GM12878 (cell line): ENCODE data around the gene COL19A1. TPM values are rescaled to one million over a fixed set of nuclear protein-coding genes. Genes with fewer than 3 reads are reported as not detected.

ENCODE experiments used
- ATAC-seq: fragments of 200-7000 bp; cut with Tn5 transposase; 3 replicates; pipeline ENCODE4 v1.9.1; 2020; ENCODE audit warnings: mild to moderate bottlenecking, moderate library complexity
- BruUV-seq: library from RNA; stranded (reverse); fragments of 400-500 nt; replicated peaks from 2 replicates; lab custom pipeline; 2021; lab: Mats Ljungman, UMichigan
- CTCF ChIA-PET: fragments of 300-600 bp; sonication (Branson Sonifier 250); formaldehyde crosslinking; extraction: SDS; loops from one replicate; lab custom pipeline; 2021; ENCODE audit warnings: inconsistent platforms; lab: Yijun Ruan, JAX
- POLR2A ChIA-PET: fragments of 350-600 bp; formaldehyde crosslinking; extraction: SDS; loops from one replicate; lab custom pipeline; 2021; ENCODE audit warnings: inconsistent platforms; lab: Charles Lee
- RAD21 ChIA-PET: fragments of 300-600 bp; sonication (Branson Sonifier 250); formaldehyde crosslinking; loops from one replicate; lab custom pipeline; 2023; ENCODE audit warnings: antibody characterized with exemption; ENCODE audit not compliant: unreplicated experiment; lab: Charles Lee
- SMC1A ChIA-PET: fragments of 300-600 bp; sonication (Branson Sonifier 250); formaldehyde crosslinking; loops from one replicate; lab custom pipeline; 2023; ENCODE audit not compliant: unreplicated experiment, uncharacterized antibody; lab: Charles Lee
- DNase-seq: peaks from one replicate; pipeline ENCODE4 v3.0.0-alpha.2; 2011; ENCODE audit warnings: low read depth, low spot score
- FAIRE-seq: peaks from 3 replicates; lab custom pipeline; 2011; peaks lifted over from hg19 to GRCh38; lab: Jason Lieb, UNC
- H2AFZ ChIP-seq: 2 replicates; pipeline ENCODE4 v1.6.0; 2011; ENCODE audit warnings: low read depth, low read length, control low read depth; ENCODE audit not compliant: control insufficient read depth
- H3K27ac ChIP-seq: 2 replicates; pipeline ENCODE4 v1.5.1; 2011; ENCODE audit warnings: control low read depth; ENCODE audit not compliant: control insufficient read depth, insufficient read depth
- H3K27me3 ChIP-seq, 2 experiments: replicated peaks in 1 of 2; 2 replicates each; pipeline versions ENCODE4 v1.6.0 to v1.6.1; 2011; ENCODE audit warnings: low read length in 1 of 2; ENCODE audit not compliant: control insufficient read depth in 2 of 2, insufficient read depth in 2 of 2
- H3K36me3 ChIP-seq, 2 experiments: 2 replicates each; pipeline ENCODE4 v1.5.1; 2011; ENCODE audit warnings: low read length in 1 of 2; ENCODE audit not compliant: control insufficient read depth in 2 of 2, insufficient read depth in 2 of 2
- H3K4me1 ChIP-seq: 2 replicates; pipeline ENCODE4 v1.6.1; 2011; ENCODE audit warnings: mild to moderate bottlenecking, low read length, moderate library complexity, mixed read lengths; ENCODE audit not compliant: control insufficient read depth, insufficient read depth
- H3K4me2 ChIP-seq: 2 replicates; pipeline ENCODE4 v1.6.0; 2011; ENCODE audit warnings: control low read depth; ENCODE audit not compliant: control insufficient read depth, insufficient read depth
- H3K4me3 ChIP-seq: fragments of 200-600 bp; sonication (generic); 2 replicates; pipeline ENCODE4 v1.5.1; 2016
- H3K79me2 ChIP-seq: 2 replicates; pipeline ENCODE4 v1.6.0; 2011; ENCODE audit warnings: low read length; ENCODE audit not compliant: control insufficient read depth, insufficient read depth
- H3K9ac ChIP-seq: 2 replicates; pipeline ENCODE4 v1.8.0; 2011; ENCODE audit warnings: low read length, control low read depth, mixed read lengths; ENCODE audit not compliant: control insufficient read depth, insufficient read depth
- H3K9me3 ChIP-seq: replicated peaks from 3 replicates; pipeline ENCODE4 v1.5.1; 2011; ENCODE audit warnings: mild to moderate bottlenecking, low read length; ENCODE audit not compliant: control insufficient read depth, insufficient read depth
- H4K20me1 ChIP-seq: 2 replicates; pipeline ENCODE4 v1.6.0; 2011; ENCODE audit not compliant: control insufficient read depth, insufficient read depth
- ATF2 ChIP-seq: IDR thresholded peaks from 2 replicates; pipeline ENCODE4 v1.6.1; 2012; ENCODE audit warnings: low read length, inconsistent platforms
- MXI1 ChIP-seq: fragments of 150-350 bp; IDR thresholded peaks from 2 replicates; pipeline ENCODE4 v1.6.1; 2011; ENCODE audit warnings: low read depth, mild to moderate bottlenecking, inconsistent platforms, low read length, improper control_type of control experiment
- PAX8 ChIP-seq: fragments of 450-650 bp; IDR thresholded peaks from 2 replicates; pipeline ENCODE4 v1.6.1; 2017; ENCODE audit warnings: mild to moderate bottlenecking, moderate library complexity
- PKNOX1 ChIP-seq: fragments of 450-650 bp; IDR thresholded peaks from 2 replicates; pipeline ENCODE4 v1.6.1; 2016; ENCODE audit warnings: mild to moderate bottlenecking
- PML ChIP-seq: IDR thresholded peaks from 2 replicates; pipeline ENCODE4 v1.6.1; 2012; ENCODE audit warnings: low read length, inconsistent platforms
- SIX5 ChIP-seq: IDR thresholded peaks from 2 replicates; pipeline ENCODE4 v1.6.1; 2011; ENCODE audit warnings: mild to moderate bottlenecking, low read depth, low read length, moderate library complexity; ENCODE audit not compliant: severe bottlenecking
- SREBF2 ChIP-seq: IDR thresholded peaks from 2 replicates; pipeline ENCODE4 v1.6.1; 2012; ENCODE audit warnings: mild to moderate bottlenecking, low read length
- SUPT20H ChIP-seq: IDR thresholded peaks from 2 replicates; pipeline ENCODE4 v1.6.1; 2011; ENCODE audit warnings: low read depth, mild to moderate bottlenecking, low read length, moderate library complexity, borderline replicate concordance; ENCODE audit not compliant: control insufficient read depth
- ZSCAN29 ChIP-seq: fragments of 450-650 bp; IDR thresholded peaks from 2 replicates; pipeline ENCODE4 v1.6.1; 2017; ENCODE audit warnings: mild to moderate bottlenecking, moderate library complexity
- WGBS: methylation state at CpG from one replicate; pipeline ENCODE4 v1.1.6; 2016; ENCODE audit warnings: low lambda C conversion rate; ENCODE audit not compliant: insufficient replicate concordance, insufficient coverage; ENCODE audit errors: missing lambda C conversion rate; 5-methylcytosine and 5-hydroxymethylcytosine counted together
- in situ Hi-C: fragments of 300-500 bp; cut with MboI; formaldehyde crosslinking; loops from 9 replicates; pipeline ENCODE4 v1.14.3; 2018; ENCODE audit warnings: mixed read lengths
- intact Hi-C: fragments of 100-400 bp; cut with micrococcal nuclease; formaldehyde crosslinking; loops from one replicate; pipeline ENCODE4 v1.14.2; 2022; ENCODE audit not compliant: unreplicated experiment
- polyA plus RNA-seq, 11 experiments: library from polyadenylated mRNA; depleted of rRNA in 4 of 11; unstranded in 6 of 11; stranded (reverse) in 5 of 11; fragments of >200 nt; fragmentation: Nextera tagmentation in 4 of 11; fragmentation: Illumina TruSeq in 1 of 11; extraction: Ambion mirVana in 4 of 11; extraction: Trizol in 1 of 11; gene quantifications; 1 replicate in 1 of 11; 2 replicates in 10 of 11; pipeline versions ENCODE4 v1.2.1 to v1.2.3, GENCODE V29; 2011 to 2016; ENCODE audit warnings: inconsistent platforms in 2 of 11, missing spikeins in 2 of 11, low read depth in 1 of 11
- total RNA-seq, 4 experiments: library from RNA; depleted of rRNA in 3 of 4; stranded (reverse); fragments of >200 nt in 3 of 4; fragmentation: Illumina TruSeq in 1 of 4; extraction: Trizol in 1 of 4; gene quantifications; 2 replicates each; pipeline versions ENCODE4 v1.2.1 to v1.2.3, GENCODE V29; 2013 to 2021

Gene COL19A1
- total and polyA plus RNA-seq, 10 of the 15 experiments (the other 5 are each of a cell fraction or from before 2014, with no cell fraction given): 1.1 to 13.5 (median 4.1) TPM

- RAD21 ChIA-PET: no interaction called here
- Histone ChIP-seq H3K27me3 (no peaks in the 10 kb centered on the region), H2AFZ (no peak overlapping the region), H4K20me1 (no peaks in the 10 kb centered on the region), H3K4me3 (no peak overlapping the region), H3K36me3 (peaks cover 0 to 8% of the 10 kb centered on the region in 2 experiments; a peak in 3 of 4 replicates), H3K27ac (no peak overlapping the region), H3K9me3 (0 out of 3 replicates have a peak, but pooled peaks cover 2% of the 10 kb centered on the region), H3K4me1 (no peaks in the 10 kb centered on the region), H3K4me2 (no peak overlapping the region), H3K79me2 (no peaks in the 10 kb centered on the region), H3K9ac (no peak overlapping the region)
- intact Hi-C loops (no loop called here), in situ Hi-C loops (no loop called here)
- POLR2A ChIA-PET: interaction anchor here (0.9 to 1.5 kb wide), 2 partner anchors 19 to 42 kb away, joined by 3 to 4 read pairs; no protein-coding TSS in a partner anchor
- CTCF ChIA-PET: no interaction called here
- SMC1A ChIA-PET: interaction anchor here (1.1 to 2.4 kb wide), 4 partner anchors 13 to 52 kb away, joined by 3 to 7 read pairs (median 3); no protein-coding TSS in a partner anchor
- WGBS: 98% methylated on average over 3 of the region's 3 CpGs
- DNase-seq: no peak
- no peak for TF ChIP-seq SREBF2
- TF ChIP-seq ATF2: no peak
- no peak for TF ChIP-seq SUPT20H
- TF ChIP-seq PKNOX1: no peak
- no peak for TF ChIP-seq PML
- TF ChIP-seq ZSCAN29: no peak
- TF ChIP-seq SIX5: no peak
- TF ChIP-seq MXI1: no peak
- no peak for TF ChIP-seq PAX8
- no peak for ATAC-seq
- FAIRE-seq: no peak
- BruUV-seq: TSS peak; percentile 18
Observed at GRCh38 chr6:69901361-69901760, 35.0 kb downstream of the COL19A1 start.
